GM21825 (cell line): ENCODE measurements around the gene SPRYD4.
"Not testable (repeated sequence)": the region's sequence is repeated elsewhere in the genome, so short reads cannot be mapped to it uniquely, and the experiment has no call there.

ENCODE experiments used
- ATAC-seq: cut with Tn5 transposase; IDR thresholded peaks from one replicate; pipeline ENCODE4 v1.9.1; 2021; ENCODE audit warnings: mild to moderate bottlenecking, moderate library complexity; ENCODE audit not compliant: unreplicated experiment

SPRYD4 gene

DNA sequence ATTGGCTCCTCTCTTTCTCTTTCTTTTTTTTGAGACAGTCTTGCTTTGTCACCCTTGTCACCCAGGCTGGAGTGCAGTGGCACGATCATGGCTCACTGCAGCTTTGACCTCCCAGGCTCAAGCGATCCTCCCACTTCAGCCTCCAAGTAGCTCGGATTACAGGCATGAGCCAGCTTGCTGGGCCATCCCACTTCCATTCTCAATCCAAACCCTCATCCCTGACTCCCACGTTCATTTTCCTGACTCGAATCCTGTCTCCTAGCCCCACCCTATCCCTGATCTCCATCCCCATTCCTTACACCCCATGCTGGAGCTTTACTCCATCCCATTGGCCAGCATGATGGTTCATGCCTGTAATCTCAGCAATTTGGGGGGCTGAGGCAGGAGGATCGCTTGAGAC lies 7.8 kb downstream of the SPRYD4 start:
- ATAC-seq: no peak

DNA sequence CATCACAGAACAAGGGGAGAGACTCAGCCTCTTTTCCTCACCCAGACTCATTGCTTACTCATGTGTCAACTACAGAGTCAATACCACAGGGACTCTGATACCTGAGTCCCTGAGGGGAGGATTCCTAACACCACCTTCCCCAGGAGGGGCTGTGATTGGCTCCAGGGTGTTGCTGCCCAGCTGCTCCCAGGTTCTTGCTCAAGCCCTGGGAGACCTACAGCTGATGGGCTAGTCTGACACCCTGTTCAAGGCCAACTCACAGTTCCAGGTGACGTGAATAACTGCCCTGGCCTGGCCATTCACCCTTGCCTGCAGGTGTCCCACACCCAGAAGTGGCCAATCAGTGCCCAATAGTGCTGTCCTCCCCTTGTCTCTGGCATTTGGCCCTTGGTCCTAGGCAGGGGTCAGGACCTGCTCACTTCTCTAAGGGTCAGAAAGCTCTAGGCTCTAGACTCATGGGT lies 8.6 kb downstream of the SPRYD4 start:
- no peak for ATAC-seq

GRCh38 chr12:56477521-56478225 lies 9.3 kb downstream of the SPRYD4 start:
- no peak for ATAC-seq

GRCh38 chr12:56479625-56480024 lies 11.2 kb downstream of the SPRYD4 start:
- no peak for ATAC-seq

DNA sequence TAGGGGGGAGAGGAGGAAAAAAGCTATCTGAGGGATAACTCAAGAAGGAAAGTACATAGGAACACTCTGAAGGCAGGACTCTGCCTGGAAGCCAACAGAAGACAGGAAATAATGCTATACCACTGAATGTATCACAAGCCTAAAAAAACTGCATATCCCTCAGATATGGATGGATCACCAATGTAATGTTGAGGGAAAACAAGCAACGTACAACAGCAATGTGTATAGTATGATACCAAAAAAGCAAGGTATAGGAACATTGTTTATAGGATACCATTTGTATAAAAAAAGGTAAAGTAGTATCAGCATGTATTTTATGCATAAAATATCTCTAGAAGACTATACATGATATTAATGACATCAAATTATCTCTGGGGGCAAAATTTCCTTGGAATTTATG lies 16.2 kb downstream of the SPRYD4 start:
- ATAC-seq: no peak

GRCh38 chr12:56486694-56487093 lies 18.3 kb downstream of the SPRYD4 start:
- no peak for ATAC-seq

DNA sequence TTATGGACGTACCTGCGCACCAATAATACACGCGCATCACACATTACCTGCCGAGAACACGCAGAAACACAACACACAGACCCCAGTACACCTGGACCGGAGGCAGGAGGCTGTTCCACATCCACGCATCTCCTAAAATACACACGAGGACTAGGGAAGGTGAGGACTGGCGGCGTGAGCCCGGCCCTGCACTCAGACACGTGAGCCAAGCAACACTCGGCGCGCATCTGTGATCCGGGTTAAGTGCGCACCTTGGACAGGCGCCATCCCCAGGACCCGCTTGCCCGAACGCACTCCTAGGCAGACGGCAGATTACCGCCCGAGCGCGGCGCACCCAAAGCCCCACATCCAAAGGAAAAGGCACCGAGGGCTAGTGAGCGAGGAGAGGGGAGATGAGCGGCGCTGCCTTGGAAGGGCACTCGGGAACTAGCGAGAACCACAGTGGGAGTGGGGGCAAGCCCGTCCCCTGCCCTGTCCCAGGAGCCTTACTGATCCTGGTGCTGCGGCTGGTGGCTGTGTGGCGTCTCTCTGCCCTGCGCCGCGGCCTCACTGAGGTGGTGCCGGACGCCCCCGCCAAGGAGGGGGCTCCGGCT lies 19.2 kb downstream of the SPRYD4 start:
- no peak for ATAC-seq

DNA sequence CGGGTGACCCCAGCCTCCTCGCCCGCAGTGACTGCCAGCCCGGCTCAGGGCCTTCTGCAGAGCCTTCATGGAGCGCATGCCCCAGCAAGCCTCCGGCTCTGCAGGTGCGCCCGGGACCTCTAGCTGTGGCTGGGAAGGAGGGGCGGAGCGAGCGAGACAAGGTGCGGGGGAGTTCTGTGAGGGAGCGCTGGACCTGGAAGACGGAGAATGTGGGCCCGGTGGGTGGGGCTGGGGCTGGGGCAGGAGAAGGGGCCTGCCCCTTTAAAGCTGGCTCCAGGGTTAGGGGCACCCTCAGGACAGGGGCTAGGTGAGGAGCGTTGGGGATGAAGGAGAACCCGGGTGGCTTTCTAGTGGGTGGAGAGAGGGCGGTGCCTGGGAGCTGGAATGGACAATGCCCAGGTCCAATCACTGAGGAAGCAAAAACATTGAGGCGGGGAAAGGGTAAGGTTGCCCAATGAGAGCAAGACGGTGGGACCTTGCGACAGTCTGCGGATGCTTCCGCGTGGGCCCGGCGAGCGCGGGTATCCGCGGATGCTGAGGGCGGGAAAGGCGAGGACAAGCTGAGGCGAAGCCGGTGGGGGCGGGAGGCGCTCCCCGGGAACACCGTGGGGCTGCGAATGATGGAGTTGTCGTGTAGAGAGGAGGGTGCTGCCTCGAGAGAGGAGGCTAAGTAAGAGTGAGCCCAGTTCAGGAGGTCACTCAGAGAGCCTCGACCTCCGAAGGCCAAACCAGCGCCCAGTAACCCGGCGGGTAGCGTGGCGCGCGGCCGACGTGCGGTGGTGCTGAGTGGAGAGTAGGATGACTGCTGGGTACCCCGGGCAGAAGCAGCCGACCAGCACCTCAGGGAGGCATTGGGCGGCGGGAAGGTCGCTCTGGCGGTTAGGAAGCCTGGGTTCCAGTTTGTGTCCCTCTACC lies 19.9 kb downstream of the SPRYD4 start, which contains the start of gene GLS2:
TSS of gene GLS2 (minus strand) at position 121 of the 915 bp plus-strand sequence. CDS start at position 78, 43 bp downstream.
- ATAC-seq: peak; percentile 93

GRCh38 chr12:56490360-56490759 lies 22.0 kb downstream of the SPRYD4 start:
- ATAC-seq: no peak

DNA sequence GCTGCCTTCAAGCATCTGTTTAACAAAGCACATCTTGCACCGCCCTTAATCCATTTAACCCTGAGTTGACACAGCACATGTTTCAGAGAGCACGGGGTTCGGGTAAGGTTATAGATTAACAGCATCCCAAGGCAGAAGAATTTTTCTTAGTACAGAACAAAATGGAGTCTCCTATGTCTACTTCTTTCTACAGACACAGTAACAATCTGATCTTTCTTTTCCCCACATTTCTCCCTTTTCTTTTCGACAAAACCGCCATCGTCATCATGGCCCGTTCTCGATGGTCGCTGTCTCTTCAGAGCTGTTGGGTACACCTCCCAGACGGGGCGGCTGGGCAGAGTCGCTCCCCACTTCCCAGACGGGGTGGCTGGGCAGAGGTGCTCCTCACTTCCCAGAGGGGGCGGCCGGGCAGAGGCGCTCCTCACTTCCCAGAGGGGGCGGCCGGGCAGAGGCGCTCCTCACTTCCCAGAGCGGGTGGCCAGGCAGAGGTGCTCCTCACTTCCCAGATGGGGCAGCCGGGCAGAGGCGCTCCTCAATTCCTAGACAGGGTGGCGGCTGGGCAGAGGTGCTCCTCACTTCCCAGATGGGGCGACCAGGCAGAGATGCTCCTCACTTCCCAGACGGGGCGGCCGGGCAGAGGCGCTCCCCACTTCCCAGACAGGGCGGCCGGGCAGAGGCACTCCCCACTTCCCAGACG lies 25.2 kb downstream of the SPRYD4 start:
- ATAC-seq: not testable (repeated sequence)

GRCh38 chr12:56494106-56494415 lies 25.7 kb downstream of the SPRYD4 start:
- not testable (repeated sequence) for ATAC-seq

GRCh38 chr12:56494481-56494880 lies 26.1 kb downstream of the SPRYD4 start:
- ATAC-seq: not testable (repeated sequence)

GRCh38 chr12:56496704-56497103 lies 28.3 kb downstream of the SPRYD4 start:
- ATAC-seq: not testable (repeated sequence)

DNA sequence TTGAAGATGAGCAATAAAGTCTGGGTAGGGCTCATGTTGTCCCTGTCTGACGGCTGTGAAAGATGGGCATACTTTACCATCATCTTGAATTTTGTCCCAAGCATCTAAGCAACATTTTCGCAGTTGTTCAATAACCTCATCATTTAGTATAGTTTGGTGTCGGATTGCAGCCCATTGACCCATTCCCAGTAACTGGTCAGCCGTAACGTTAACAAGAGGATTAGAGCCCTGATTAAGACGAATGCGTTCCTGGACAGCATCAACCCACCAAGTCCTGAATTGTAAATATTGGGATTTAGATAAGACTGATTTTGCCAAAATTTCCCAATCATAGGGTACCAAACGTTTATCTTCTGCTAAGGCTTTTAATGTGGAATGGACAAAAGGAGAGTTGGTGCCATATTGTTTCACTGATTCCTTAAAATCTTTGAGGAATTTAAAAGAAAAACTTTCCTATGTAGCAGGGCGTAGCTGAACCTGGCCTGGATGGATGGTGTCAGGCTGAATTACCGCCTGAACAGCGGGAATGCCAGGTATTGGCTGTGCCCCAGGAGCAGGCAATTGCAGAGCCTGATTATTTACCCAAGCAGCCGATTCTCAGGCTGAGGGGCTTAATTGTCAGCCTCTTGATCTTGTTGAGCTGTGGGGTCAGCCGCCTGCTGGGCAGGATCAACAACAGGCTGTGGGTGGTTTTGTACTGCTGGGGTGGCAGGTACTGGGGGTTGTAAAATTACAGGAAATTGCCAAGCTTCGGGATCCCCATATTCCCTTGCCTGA lies 29.9 kb downstream of the SPRYD4 start:
- not testable (repeated sequence) for ATAC-seq

- not testable (repeated sequence) for ATAC-seq
These were observed 31.1 kb downstream of the SPRYD4 start for GRCh38 chr12:56499452-56499851.

DNA sequence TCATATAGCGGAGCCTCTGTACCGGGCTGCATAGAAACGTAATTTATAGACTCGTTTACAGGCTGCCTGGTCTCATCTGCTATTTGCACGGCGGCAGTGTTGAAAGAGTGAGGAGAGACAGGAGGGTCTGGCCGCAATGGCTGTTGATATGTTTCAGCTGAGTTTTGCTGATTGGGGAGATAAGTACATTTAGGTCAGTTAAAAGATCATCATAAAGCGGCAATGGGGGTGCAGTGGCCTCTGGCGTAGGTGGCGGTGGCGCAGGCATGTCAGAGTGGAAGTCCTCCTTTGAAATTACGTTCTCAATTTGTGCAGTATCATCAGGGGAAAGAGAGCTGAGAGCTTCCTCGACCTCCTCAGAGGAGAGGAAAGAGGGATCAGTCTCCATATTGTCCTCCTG lies 31.5 kb downstream of the SPRYD4 start:
- not testable (repeated sequence) for ATAC-seq

DNA sequence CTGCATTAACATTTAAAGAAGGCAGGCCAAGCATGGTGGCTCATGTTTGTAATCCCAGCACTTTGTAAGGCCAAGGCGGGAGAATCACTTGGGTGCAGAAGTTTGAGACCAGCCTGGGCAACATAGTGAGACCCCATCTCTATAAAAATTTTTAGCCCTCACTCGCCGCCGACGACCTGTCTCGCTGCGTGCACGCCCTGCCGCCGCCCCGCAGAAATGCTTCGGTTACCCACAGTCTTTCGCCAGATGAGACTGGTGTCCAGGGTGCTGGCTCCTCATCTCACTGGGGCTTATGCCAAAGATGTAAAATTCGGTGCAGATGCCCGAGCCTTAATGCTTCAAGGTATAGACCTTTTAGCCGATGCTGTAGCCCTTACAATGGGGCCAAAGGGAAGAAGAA lies 42.4 kb downstream of the SPRYD4 start:
- no peak for ATAC-seq

DNA sequence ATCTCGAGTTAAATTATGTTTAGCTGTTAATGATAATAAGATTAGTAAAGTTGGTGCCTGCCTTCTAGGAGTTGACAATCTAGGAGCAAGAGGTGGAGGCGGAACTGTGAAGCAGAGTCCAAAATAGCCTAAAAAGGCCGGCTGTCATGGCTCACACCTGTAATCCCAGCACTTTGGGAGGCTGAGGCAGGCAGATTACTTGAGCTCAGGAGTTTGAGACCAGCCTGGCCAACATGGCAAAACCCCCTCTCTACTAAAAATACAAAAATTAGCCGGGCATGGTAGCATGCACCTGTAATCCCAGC lies 45.6 kb downstream of the SPRYD4 start:
- not testable (repeated sequence) for ATAC-seq

GRCh38 chr12:56517854-56518253 lies 49.5 kb downstream of the SPRYD4 start:
- no peak for ATAC-seq

DNA sequence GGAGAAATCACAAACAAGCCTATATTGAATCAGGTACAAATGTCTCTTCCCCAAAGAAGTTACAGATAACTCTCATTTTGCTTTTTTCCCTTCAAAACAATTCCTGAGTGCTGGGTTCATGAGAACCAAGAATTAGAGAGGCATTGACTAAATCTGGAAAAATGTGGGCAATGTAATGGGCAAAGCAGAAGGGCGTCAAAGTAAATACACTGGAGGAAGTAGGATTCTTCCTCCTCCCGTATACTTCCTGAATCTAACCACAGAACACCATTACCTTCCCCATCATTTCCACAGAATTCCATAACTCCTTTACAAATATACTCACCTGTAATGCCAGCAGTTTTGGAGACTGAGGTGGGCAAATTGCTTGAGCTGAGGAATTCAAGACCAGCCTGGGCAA lies 50.2 kb downstream of the SPRYD4 start:
- ATAC-seq: no peak
